HG02610 (cell line): ENCODE measurements around the gene SLX9.

ENCODE experiments used
- ATAC-seq: cut with Tn5 transposase; IDR thresholded peaks from one replicate; pipeline ENCODE4 v1.9.1; 2021; ENCODE audit warnings: mild to moderate bottlenecking, moderate library complexity; ENCODE audit not compliant: unreplicated experiment

Gene SLX9

DNA sequence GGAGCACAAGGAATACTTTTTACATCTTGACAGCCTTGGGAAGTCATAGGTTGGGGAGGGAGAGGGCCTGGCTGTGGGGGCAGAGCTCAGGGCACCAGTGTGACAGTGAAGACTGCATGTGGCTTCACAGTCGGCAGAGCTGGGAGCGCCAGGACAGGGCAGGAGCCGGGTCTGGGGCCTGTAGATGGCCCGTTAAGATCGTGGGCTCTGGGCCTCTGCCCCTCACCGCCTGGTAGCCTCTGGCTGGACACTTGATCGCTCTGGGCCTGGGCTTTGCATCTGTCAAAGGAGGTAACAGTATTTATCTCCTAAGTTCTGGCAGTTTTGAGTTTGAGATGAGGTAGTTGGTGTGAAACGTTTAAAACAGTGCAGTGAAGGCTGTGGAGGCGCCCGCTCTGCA is 4.8 kb downstream of the SLX9 start:
- no peak for ATAC-seq

DNA sequence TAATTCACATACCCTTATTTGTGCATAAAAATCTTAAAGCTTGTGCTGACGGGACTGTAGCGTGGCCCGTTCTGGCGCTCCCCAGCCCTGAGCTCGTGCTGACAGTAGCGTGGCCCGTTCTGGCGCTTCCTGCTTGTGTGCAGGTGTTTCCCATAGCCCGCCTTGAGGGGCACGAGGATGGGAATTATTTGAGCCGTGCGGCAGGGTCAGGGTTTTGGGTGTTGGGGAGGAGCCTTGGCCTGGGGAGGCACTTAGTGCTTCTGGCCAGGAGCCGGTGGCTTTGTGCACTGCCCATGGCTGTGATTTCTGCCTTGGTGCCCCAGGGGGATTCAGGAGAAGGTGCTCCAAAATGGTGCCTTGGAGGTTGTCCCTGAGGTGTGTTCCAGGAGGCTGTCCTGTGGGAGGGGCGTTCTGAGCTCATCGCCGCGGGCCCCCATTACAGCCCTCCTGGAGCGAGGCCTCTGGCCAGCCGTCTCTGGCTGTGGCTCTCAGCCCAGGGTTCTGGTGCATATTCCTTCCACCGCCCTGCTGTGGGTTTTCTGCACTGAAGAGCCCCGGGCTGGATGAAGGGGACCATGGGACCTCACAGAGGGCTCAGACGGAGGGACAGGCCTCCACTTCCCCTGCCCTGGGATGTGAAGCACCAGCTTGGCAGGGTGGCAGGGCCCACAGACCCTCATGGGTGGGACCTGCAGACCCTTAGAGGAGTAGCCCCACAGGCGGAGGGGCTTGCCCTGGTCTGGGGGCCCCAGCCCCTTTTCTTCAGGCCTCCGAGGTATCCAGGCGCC is 6.6 kb downstream of the SLX9 start:
- ATAC-seq = no peak

DNA sequence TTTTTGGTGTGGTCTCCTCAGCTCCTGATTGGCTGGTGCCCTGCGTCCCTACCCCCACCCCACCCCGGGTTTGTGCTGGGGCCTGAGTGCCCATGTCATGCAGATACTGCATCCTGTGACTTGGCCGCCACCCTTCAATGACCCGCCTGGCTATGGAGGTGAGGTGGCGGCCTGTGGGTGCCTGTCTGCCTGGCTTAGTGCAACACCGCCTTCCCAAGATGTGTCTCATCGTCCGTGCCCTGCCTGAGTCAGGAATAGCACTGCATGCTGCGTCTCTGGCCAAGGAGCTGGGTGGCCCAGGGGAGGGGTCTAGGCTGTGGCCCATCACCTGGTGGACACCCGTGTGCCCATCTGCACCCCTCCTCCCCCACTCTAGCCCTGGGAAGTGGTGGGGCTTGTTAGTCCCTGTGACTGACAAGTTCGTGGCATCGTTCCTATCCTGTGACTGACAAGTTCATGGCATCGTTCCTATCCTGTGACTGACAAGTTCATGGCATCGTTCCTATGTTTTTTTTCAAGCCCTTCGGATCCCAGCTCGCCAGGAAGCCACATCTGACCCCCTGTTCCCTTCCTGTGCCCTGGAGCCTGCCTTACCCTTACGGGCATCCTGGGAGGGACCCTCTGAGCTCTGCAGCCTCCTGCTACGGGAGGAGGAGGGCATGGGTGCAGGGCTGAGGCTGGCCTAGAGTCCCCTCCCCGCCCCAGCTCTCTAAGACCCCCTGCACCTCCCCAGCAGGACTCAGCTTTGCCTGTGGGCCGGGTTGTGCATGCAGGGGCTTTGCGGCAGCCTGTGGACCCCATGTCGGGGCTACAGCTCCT is 7.5 kb downstream of the SLX9 start:
- ATAC-seq = no peak

- ATAC-seq = no peak
Measured at GRCh38 chr21:44947930-44948331, 8.1 kb downstream of the SLX9 start.

GRCh38 chr21:44948426-44949120 is 8.7 kb downstream of the SLX9 start:
- no peak for ATAC-seq

DNA sequence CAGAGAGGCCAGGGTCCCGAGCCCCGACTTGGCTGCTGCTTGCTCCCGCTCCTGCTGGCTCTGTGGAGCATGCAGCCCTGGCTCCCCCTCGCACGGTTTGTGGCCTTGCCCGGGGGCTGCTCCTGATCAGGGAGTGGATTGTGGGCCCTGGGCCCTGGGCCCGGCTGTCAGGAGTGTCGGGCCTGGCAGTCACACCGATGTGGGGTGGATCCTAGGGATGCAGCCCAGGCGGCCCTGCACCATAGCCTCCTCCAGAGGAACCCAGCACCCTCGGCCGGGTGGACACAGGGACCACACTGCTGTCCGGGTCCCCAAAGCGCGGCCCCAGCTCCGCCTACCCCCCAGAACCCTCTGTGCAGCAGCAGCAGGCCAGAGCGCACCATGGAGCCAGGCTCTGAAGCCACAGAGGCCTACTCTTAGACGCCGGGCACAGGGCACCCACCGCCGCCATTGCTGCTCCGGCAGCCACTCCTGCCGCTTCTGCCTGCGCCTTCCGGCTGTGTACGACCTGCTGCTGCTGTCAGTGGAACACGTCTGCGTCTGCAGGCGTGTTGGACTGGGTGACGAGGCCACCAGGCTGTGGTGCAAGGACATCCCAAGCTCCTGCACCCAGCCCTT is 9.4 kb downstream of the SLX9 start:
- ATAC-seq = no peak

- ATAC-seq = no peak
Measured at GRCh38 chr21:44949779-44950198, 10.0 kb downstream of the SLX9 start.

- ATAC-seq = no peak
Measured at GRCh38 chr21:44950351-44950750, 10.5 kb downstream of the SLX9 start.

- no peak for ATAC-seq
Measured at GRCh38 chr21:44951186-44951915, 11.5 kb downstream of the SLX9 start.

GRCh38 chr21:44952116-44952928 is 12.5 kb downstream of the SLX9 start:
- ATAC-seq = no peak

DNA sequence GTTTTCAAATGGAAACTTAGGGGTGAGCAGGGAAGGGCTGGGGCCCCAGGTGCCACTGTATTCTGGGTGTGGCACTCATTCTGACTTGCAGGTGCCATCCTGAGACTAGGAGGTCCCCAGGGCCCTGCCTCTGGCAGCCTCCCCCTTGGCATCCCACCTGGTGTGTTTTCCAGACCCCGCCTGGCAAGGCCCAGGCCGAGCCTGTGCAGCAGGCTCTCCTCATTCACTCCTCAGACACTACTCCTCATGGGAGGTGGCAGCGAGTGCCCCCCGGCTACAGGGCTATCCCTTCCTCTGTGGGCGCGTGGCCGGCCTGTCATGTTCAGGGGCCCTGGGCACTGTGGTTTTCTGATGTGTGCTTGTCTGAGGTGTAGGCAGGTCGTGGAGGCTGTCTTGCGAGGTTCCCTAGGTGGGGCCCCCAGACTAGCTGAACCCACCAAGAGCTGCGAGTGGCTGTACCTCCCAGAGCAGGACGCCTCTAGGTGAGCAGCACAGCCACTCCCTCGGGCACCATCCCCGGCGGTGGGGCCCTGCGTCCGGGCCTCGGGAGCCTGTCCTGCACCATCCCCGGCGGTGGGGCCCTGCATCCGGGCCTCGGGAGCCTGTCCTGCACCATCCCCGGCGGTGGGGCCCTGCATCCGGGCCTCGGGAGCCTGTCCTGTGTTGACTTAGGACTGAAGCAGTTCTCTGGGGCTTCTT is 13.2 kb downstream of the SLX9 start:
- no peak for ATAC-seq

DNA sequence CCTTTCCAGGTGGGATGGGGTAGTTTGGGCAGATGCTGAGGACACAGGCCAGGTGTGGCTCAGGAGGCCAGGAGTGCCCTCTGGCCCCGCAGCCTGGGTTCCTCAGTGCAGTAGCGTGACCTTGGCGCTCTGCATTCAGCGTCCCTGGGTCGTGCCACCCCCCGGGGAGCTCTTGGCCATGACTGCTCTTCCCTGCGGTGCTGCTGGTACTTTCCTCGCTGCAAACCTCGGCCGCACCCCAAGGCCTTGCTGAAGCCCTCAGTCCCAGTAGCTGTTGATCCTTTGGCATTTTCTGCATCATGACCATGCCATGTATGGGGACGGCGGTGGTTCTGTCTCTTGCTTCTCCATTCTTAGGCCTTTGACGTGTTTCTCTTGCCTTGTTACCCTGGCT is 13.8 kb downstream of the SLX9 start:
- no peak for ATAC-seq

DNA sequence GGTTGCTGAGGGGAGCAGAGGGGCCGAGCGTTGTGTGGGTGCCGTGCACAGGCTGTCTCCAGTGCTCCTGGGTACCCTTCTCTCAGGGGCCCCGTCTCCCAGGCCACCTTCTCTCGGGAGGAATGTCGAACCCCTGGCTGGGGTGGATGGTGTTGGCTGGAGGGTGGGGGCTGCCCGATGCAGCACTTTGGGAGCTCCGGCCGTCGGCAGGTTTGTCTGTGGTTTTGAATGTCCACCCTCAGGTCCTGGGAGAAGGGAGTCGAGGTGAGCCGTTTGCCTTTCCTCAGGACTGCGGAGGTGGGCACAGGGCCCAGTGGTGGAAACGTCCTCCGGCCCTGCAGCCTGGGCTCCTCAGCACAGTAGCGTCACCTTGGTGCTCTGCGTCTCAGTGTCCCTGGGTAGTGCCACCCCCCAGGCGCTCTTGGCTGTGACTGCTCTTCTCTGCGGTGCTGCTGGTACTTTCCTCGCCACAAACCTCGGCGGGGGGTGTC is 14.5 kb downstream of the SLX9 start:
- no peak for ATAC-seq

DNA sequence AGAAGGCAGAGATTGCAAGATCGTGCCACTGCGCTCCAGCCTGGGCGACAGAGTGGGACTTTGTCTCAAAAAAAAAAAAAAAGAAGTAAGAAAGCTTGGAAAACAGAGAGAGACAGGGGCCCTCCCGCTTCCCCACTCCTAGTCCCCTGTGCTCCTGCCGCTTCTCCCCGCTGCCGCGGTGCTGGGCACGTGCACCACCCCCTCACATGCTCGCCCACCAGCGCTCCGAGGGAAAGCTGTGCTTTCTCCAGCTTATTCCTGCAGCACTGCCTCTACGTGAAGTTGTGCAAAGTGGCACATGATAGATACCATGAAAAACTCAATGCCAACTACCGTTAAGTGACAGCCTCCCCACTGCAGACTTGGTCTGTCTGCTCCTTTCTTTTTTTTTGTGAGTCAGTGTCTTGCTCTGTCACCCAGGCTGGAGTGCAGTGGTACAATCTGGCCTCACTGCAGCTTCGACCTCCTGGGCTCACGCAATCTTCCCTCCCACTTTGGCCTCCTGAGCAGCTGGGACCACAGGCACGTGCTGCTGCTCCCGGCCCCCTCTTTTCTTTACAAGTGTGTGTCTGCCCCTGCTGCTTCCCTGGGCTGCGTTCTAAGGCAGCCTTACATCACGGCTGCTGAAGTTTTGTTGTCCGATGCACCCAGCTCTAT is 15.4 kb downstream of the SLX9 start:
- ATAC-seq = no peak

- ATAC-seq = no peak
Measured at GRCh38 chr21:44955798-44956175, 16.0 kb downstream of the SLX9 start.

- no peak for ATAC-seq
Measured at GRCh38 chr21:44956356-44957046, 16.7 kb downstream of the SLX9 start.

DNA sequence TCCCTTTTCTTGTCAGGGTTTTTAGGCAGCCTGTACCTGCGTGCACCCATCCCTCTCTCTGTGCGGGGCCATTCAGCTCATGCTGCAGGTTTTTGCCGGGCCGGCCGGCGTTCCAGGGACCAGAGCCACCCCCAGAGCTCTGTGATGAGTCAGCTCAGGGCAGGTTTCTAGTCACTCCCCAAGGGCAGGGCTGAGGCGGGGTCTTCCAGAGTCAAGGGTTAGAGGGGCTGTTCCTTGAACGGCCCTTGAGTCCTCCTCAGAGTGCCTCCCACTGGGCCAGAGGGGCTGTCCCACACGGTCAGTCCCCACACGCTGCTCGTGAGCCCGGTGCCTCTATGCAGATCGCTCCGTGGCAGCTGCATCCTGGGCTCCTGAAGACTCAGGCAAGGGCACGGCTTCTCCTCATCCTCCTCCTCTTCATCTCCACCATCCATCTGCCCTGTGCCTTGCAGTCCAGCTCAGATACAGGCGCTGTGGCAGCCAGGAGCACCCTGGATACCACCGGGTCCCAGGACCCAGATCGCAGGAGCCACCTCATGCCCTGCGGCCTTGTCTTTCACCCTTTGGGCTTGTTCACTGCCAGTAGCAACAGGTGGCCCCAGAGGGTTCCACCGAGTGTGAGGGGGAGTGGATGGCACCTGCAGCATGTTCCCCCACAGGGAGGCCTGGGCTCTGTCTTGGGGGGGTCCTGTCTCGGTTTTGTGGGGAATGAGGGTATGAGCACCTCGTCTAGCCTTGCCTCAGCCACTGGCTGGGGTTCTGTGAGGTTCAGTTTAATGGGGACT is 17.4 kb downstream of the SLX9 start:
- no peak for ATAC-seq
